ENCODE data around the gene B4GALT5.
"Not testable (repeated sequence)": the region's sequence is repeated elsewhere in the genome, so short reads cannot be mapped to it uniquely, and the experiment has no call there.

The B4GALT5 gene

DNA sequence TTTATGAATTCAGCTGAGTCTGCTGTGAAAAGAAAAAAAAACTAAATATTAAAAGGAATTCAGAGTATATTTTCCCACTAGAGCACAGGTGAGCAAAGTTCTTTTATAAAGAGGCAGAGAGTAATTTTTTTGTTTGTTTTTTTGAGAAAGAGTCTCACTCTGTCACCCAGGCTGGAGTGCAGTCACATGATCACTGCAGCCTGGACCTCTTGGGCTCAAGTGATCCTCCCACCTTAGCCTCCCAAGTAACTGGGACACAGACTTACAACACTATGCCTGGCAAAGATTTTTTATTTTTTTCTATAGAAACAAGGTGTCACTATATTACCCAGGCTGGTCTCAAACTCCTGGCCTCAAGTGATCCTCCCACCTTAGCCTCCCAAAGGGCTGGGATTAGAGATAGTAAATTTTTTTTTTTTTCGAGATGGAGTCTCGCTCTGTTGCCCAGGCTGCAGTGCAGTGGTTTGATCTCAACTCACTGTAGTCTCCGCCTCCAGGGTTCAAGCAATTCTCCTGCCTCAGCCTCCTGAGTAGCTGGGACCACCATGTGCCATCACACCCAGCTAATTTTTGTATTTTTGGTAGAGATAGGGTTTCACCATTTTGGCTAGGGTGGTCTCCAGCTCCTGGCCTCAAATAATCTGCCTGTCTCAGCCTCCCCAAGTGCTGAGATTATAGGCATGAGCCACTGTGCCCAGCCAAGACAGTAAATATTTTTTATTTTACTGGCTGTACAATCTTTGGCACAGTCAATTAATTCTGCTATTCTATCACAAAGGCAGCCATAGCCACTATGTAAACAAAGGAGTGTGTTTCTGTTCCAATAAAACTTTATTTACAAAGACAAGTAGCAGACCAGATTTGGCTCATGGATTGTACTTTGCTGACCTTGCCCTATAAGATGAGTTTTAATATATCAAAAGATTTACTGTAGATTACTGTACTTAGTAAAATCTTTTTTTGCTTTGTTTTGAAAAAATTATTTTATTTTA, 14.5 kb upstream of the B4GALT5 start:
- DNase-seq = no peak

DNA sequence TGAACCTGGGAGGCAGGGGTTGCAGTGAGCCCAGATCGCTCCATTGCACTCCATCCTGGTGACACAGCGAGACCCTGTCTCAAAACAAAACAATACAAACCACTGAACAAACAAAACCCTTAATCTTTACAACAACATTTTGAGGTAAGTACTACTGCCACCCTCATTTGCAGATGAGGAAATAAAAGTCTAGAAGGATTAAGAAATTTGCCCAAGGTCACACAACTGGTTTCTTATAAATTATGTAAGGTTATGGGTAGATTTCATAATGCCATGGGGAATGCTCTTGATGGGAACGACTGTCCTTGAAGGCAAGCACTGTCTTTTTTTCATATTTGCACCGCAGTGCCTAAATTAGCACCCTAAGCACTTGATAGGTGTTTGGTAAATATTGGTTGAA, 13.8 kb upstream of the B4GALT5 start:
- DNase-seq = no peak

DNA sequence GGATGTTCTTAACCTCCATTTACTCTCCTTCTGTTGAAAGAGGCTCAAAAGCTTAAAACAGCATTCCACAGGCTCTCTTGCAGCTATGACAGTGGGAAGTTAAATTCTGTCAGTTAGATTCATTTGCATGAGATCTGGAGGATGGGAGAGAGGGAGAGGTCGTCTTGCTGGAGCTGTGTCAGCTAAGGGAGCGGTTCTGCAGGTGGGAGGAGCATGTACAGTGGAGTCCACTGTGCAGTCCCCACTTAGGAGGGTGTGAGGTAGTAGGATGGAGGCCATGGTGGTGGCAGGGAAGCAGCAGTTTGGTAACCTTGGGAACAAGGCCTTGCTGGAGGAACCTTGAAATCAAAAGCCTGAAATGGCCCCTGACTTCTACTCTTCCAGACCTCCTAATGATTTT, 12.0 kb upstream of the B4GALT5 start:
- DNase-seq = no peak

DNA sequence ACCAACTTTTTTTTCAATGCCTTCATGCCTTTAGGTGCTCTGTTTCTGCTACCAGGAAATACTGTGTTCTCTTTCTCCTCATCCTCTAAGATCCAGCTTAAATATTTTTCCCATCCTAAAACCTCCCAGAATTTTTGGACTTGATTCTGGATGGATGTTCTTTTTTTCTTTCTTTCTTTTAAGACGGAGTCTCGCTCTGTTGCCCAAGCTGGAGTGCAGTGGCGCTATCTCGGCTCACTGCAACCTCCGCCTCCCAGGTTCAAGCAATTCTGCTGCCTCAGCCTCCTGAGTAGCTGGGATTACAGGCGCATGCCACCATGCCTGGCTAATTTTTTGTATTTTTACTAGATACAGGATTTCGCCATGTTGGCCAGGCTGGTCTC, 11.5 kb upstream of the B4GALT5 start:
- not testable (repeated sequence) for DNase-seq

DNA sequence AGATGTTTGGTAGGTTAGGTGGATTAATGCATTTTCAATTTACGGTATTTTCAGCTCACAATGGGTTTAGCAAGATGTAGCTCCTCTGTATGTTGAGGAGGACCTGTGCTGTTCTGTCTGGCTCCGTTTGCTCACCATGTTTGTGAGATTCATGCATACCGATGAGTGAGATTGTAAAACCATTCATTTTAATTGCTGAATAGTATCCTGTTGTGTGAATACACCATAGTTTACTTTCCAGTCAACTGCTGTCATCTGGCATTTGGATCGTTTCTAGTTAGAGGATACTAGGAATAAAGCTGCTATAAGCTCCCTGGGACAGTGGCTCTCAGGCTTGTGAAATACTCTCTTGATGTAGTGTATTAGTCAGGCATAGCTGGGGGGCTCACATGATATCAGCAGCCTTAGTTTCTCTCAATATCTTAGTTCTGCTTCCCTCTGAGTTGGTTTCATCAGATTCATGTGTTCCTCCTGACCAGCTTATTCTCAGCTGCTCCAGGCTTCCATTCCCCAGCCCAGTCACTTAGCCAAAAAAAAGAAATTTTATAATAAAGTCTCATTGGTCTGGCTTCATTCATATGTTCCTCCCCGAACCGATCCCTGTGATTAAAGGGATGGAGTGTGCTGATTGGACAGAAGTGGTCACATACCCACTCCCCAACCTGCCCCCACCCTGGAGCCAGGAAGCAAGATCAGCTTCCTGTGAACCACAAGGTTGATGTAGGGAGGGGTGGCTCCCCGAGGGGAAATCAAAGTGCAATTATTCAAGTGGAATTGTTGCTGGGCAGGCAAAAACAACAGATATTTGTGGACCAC, 10.9 kb upstream of the B4GALT5 start:
- peak; percentile 48 for DNase-seq

DNA sequence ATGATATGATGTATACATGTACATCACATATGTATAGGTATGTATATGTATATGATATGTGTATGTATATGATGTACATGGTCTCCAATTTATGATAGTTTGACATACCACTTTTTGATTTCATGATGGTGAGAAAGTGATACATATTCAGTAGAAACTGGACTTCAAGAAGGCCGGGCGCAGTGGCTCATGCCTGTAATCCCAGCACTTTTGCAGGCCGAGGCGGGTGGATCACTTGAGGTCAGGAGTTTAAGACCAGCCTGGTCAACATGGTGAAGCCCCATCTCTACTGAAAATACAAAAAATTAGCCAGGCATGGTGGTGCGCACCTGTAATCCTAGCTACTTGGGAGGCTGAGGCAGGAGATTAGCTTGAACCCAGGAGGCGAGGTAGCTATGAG, 10.1 kb upstream of the B4GALT5 start:
- not testable (repeated sequence) for DNase-seq

DNA sequence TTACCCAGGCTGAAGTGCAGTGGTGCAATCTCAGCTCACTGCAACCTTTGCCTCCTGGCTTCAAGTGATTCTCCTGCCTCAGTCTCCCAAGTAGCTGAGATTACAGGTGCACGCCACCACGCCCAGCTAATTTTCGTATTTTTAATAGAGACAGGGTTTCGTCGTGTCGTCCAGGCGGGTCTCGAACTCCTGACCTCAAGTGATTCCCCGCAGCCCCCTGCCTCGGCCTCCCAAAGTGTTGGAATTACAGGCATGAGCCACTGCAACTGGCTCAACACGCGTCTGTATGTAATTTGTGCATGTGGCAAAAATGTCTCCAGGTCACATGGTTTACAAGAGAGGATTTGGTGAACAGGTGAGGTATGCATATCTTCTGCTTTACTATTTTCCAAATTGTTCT, 7.6 kb upstream of the B4GALT5 start:
- not testable (repeated sequence) for DNase-seq

DNA sequence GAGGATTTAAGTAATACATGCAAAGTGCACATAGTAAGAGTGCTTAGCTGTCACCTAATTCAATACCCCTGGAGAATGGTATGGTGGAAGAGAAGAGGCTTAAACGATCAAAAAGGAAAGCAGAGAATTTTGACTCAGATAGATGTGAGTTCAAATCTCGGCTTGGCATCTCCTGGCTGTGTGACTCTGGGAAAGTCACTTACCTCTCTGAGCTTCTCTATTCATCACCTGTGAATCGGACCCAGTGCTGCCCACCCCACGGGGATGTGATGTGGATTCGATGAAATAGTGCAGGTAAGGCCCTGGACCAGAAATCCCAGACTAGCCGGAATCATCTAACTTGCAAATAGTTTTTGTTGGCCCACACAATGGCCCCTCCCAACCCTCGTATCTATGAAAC, 1.8 kb upstream of the B4GALT5 start:
- no peak for DNase-seq

DNA sequence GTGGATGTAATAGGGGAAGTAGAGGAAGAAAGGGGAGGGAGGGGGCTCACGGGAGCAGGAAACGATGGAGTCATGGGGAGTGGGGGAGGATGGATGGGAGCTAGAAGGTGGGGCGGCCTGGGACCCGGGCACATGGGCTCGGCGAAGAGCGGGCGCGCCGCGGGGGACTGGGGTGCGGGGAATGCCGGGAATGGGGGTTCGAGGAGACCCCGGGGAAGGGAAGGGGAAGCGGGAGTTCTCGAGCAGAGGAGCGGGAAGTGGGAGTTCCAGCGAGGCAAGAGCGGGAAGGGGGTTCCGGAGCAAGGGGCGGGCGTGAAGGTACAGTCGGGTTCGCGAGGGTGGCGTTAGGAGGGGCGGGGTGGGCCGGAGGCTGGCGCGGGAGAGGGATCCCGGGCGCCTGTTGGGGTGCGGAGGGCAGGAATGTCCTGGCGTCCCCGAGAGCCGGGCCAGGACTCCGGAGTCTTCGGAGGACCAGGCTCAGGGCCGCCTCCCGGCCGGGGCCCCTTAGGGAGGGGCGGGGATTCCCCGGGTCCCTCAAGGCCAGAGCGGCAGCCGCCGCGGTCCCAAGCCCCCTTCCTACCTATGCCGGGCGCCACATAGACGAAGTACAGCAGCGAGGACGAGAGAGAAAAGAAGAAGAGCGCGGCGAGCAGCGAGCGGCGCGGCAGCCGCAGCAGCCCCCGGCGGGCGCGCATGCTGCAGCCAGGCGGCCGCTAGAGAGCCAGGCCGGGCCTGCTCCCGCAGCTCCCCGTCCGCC, 504 bp downstream of the B4GALT5 start:
- peak; percentile 27 for DNase-seq

DNA sequence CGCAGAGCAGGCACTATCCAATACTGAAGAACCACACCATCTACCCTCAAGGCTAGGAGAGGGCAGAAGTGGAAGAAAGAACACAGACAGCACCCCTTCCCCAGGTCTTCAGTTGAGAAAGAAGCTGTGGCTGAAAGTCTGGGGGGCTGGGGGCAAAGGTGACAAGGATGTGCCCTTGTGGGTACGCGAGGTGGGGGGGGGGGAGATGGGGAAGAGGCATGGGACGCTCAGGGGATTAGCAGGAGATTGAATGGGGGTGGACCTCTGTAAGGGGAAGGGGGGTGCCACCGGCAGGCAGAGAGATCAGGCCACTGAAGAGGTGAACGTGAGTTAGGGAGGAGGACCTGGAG, 1.1 kb downstream of the B4GALT5 start:
- no peak for DNase-seq

DNA sequence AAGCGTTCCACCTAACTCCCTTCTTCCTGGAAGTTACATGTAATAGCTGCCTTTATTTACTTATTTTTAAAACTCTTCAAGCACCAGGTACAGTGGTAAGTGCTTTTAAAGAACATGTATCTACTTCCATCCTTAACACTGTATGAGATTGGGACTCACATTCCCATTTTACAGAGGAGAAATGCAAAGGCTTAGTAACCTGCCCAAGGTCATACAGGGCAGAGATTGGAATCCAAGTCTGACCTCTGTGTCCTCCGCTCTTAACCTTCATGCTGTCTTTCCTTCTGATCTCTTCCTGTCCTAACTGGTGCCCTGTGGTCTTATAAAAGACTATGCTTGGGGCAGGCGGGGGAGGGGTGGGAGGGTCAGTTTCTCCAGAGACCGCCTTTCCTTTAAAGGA, 1.6 kb downstream of the B4GALT5 start:
- DNase-seq = no peak

DNA sequence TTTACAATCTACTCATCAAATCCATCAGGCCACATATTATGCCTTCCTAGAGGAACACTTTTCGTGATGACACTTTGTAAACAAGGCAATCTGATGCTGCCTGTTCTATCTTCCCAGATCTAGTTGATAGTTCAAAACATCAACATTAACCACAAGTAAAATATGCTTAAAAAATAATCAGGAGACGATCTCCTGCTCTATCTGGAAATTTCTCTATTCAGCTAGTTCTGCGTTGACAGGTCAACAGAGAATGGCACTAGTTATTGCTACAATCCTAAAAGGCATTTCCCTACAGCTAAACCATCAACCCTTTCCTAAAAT, 2.1 kb downstream of the B4GALT5 start:
- no peak for DNase-seq

DNA sequence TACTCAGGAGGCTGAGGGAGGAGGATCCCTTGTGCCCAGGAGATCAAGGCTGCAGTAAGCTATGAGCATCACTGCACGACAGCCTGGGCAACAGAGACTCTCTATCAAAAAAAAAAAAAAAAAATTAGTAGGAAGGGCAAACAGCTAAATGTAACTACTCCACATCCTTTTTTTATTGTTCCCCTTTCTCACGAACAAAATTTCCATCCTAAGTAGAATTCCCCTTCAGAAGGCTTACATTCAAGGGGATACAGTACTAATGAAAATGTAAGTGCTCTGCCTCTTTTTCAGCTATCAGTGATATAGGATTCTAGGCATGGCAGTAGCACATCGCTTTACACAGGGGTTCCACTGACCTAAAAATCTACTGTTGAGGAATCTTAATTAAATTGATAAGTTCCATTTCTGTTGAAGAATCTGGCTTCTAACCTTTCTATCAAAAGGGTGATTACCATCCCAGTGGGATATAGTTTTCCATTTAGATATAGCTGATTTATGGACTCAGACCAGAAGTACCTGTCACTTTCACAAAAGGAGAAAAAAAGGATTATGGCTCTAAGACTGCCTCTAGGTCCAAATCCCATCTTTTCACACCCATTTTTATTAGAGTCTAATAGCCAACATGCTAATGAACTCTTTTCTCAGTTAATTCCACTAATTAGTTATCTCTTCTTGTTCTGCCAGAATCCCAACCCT, 2.6 kb downstream of the B4GALT5 start:
- no peak for DNase-seq

DNA sequence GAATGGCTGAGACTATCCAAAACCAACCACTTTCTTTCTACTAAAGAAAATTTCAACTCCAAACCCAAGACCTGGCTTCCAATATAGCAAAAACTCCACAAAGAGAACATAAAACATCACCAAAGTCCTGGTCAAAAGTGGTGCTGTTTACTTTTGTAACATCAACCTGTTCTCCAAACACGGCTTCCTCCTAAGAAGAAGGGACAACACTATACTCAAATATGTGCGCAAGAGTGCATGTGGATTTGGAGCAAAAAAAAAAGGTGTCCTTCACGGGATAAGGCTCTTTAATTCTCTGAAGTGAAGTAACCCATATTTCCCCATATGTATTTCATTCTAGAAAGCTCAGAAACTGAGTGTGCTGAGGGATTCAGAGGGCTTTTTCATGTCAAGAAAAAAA, 6.6 kb downstream of the B4GALT5 start:
- no peak for DNase-seq

DNA sequence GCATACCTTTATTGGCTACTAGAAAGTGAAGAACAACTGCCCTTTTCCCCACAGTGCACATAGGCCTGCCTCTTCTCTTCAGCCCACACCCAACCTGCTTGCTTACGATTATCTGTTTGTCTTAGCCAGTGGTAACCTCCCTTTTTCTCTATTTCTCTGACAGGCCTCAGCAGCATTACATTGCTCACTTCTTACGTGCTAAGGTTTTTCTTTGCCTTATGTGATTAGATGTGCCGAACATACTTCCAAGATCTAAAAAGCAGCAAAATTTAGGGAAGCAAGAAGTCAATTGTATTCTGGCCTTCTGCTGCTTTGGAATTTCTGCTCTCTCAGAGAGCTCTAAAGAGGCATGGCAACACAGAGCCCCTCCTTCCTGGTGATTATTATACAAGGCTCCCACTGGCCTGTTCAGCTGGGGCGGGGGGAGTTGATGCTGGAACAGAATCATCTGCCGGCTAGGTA, 7.0 kb downstream of the B4GALT5 start:
- DNase-seq = no peak

DNA sequence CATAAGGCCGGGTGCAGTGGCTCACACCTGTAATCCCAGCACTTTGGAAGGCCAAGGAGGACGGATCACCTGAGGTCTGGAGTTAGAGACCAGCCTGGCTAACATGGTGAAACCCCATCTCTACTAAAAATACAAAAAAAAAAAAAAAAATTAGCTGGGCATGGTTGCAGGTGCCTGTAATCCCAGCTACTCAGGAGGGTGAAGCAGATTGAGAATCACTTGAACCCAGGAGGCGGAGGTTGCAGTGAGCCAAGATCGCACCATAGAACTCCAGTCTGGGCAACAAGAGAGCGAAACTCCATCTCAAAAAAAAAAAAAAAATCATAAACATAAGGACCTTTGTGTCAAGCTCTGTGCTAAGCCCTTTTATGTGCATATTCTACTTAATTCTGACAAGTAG, 7.8 kb downstream of the B4GALT5 start:
- not testable (repeated sequence) for DNase-seq

DNA sequence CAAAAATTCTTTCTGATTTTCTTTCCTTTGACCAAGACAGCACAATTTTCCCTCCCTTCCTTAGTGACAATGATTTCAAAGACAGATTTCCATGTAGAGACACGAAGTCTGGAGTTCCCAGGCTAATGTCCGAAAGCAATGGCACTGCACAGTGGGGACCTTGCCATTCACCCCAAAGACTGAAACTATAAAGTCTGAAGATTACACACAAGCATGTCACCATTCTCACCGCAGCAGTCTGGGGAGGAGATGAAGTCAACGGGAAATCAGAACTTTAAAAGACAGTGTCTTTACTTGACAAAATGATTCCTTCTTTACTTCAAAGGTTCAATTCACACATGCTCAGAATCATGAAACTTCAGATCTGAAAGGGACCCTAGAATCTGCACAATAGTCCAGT, 8.3 kb downstream of the B4GALT5 start:
- no peak for DNase-seq

DNA sequence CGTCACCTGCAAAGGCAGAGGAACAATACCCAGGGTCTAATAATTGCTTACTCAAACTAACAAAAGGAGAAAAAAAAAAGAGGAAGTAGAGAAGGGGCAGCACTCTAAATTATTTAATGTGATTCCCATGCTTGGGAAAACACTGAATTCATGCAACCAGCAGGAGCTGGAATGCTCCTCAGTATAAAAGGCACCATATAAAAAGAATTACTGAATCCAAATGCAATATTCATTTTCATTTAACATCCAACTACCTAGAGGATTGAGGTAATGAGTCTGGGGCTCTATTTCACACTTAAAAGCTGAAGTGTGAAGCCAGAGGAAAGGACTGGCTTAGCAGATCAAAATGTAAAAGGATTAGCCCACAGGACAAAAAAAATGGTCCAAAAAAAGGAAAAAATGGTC, 8.7 kb downstream of the B4GALT5 start:
- DNase-seq = no peak

DNA sequence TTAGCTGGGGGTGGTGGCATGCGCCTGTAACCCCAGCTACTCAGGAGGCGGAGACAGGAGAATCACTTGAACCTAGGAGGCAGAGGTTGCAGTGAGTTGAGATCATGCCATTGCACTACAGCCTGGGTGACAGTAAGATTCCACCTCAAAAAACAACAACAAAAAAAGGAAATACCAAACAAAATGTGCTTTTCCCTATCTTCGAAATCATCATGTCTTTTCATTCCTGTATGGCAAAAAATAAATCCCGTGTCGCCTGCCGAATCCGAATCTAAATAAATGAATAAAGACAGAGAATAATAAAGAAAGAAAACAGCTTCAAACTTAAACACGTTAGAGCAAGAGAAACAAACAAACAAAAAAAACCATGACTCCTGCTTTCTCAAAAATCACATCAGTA, 11.8 kb downstream of the B4GALT5 start:
- DNase-seq = no peak

DNA sequence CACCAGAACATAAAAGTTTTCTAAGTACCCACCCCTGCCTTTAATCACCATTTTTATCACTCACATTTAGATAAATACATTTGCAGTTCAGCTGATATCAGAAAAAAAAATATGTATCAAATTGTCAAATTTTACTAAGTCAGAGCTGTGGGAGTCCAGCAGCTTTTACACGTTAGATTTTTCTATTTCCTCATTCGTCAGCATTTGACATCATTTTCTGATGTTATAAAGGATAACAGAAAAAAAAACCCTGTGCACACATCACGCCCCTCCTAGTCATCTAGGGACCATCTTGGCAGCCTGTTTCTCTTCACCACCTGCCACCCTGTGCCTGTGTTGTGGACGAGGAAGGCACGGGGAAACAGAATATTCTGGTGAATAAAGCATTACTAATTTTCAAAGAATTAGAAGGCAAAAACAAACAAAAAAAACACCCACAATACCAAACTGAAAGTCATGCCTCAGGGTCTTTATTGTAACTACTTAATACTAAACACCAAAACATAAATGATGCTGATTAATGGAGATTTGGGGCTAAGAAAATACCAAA, 12.4 kb downstream of the B4GALT5 start:
- DNase-seq = peak; percentile 38

DNA sequence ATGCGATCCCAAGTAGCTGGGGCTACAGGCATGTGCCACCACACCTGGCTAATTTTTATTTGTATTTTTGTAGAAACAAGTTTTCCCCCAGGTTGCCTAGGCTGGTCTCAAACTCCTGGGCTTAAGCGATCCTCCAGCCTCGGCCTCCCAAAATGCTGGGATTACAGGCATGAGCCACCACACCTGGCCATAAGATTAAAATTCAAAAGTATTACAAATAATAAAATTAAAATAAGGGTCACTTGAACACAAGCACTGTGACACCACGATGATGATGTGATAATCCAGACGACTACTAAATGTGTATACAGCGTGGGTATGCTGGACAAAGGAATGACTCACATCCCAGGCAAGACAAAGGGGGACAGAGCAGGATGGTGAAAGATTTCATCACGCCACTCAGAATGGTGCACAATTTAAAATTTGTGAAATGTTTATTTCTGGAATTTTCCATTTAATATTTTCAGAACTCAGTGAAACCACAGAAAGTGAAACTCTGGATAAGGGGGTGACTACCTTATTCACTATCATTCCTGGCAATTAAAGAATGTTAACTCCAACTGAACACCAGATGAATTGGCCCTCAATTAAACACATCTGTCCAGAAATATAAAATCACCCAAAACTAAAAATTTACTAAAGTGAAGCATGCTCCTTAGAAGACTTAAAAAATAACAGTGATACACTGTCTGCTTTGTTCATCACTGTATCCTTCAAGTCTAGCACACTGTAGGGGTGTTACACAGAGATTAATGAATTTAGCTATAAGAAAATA, 13.1 kb downstream of the B4GALT5 start:
- DNase-seq = peak; percentile 76
